OCI-LY3 (cell line): ENCODE results near the gene TUB.

Source experiments
- H2AFZ ChIP-seq: fragments of 200-600, 300-600 bp; shearing (Covaris generic); 2 replicates; pipeline ENCODE4 v1.6.0; 2014; ENCODE audit warnings: antibody characterized with exemption, low read depth, low read length
- H3K27ac ChIP-seq: fragments of 200-600, 300-600 bp; sonication (generic); 2 replicates; pipeline ENCODE4 v1.5.1; 2014; ENCODE audit warnings: mild to moderate bottlenecking, low read length, moderate library complexity, mixed read lengths
- H3K27me3 ChIP-seq: fragments of 200-600, 300-600 bp; sonication (generic); 2 replicates; pipeline ENCODE4 v1.6.1; 2014; ENCODE audit warnings: low read depth, low read length, mixed read lengths
- H3K36me3 ChIP-seq: fragments of 200-600, 300-600 bp; sonication (generic); replicated peaks from 2 replicates; pipeline ENCODE3; 2014; ENCODE audit warnings: low read depth, low read length, mixed read lengths
- H3K4me1 ChIP-seq: fragments of 300-600, 200-600 bp; sonication (generic); 2 replicates; pipeline ENCODE4 v1.6.1; 2014; ENCODE audit warnings: low read length, mixed read lengths
- H3K4me2 ChIP-seq: fragments of 200-600, 300-600 bp; sonication (generic); 2 replicates; pipeline ENCODE4 v1.6.1; 2014; ENCODE audit warnings: low read length, mixed read lengths
- H3K4me3 ChIP-seq: fragments of 300-600, 200-600 bp; sonication (generic); 2 replicates; pipeline ENCODE4 v1.5.1; 2014; ENCODE audit warnings: antibody characterized with exemption, mild to moderate bottlenecking, low read length, moderate library complexity
- H3K79me2 ChIP-seq: fragments of 300-600, 200-600 bp; shearing (Covaris generic); 2 replicates; pipeline ENCODE4 v1.6.1; 2014; ENCODE audit warnings: mild to moderate bottlenecking, low read length, mixed read lengths
- H3K9ac ChIP-seq: fragments of 300-600, 200-600 bp; shearing (Covaris generic); 2 replicates; pipeline ENCODE4 v1.6.0; 2014; ENCODE audit warnings: mild to moderate bottlenecking, low read length, moderate library complexity
- H3K9me3 ChIP-seq: fragments of 200-600, 300-600 bp; shearing (Covaris generic); 2 replicates; pipeline ENCODE4 v1.6.1; 2014; ENCODE audit warnings: low read length, mixed read lengths; ENCODE audit not compliant: insufficient read depth
- H4K20me1 ChIP-seq: fragments of 200-600, 300-600 bp; sonication (generic); 2 replicates; pipeline ENCODE4 v1.6.1; 2016; ENCODE audit warnings: low read length, mixed read lengths; ENCODE audit not compliant: insufficient read depth
- EZH2phosphoT487 ChIP-seq: fragments of 200-600 bp; shearing (Covaris generic); IDR thresholded peaks from 2 replicates; pipeline ENCODE4 v1.6.1; 2018; ENCODE audit warnings: antibody characterized with exemption, mixed run types, low read depth
- TF ChIP-seq, protein P1 (sequence below): fragments of 200-600, 300-600 bp; sonication (generic); IDR thresholded peaks from 2 replicates; pipeline ENCODE4 v1.5.1; 2014; ENCODE audit warnings: antibody characterized with exemption, low read length, low read depth

TUB gene

DNA sequence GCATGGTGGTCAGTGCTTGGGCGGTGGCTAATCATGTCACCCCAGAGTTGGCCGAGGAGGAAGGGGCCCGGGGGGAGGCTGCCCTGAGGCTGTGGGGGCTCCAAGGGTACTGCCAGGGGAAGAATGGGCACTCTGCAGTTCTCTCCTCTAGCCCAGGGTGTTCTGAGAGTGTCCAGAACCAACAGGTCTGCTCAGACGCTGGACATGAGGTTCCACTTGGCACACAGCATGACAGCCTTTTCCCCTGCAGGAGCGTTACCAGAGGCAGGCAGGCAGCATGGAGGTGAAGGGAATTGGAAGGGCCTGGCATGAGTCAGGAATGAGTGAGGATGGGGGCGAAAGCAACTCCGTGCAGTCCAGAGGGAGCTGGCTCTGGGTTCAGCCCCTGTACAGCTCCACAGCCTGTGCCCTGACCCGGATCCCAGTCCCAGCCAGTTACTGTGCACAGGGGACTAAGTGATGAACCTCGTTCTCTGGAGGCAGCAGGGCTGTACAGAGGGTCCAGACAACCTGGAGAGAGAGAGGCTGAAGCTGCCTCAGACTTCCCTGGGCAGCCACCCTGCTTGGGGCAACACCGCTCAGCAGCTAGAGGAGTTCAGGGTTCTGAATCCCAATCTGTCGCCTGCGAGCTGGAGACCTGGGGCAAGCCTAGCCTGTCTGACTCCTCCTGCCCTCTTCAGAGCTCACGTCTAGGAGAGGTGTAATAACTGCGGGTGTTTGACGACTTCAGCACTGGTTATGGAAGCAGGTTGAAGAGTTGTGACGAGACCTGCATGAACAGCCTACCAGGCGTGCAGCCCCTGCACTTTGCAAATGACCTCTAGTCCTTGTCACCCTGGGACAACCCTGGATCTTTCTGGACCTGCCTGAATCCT, 14.7 kb upstream of the TUB start:
- no peaks in the 10 kb centered on the region for H3K79me2 ChIP-seq
- H4K20me1 ChIP-seq = no peaks in the 10 kb centered on the region
- no peak overlapping the region for H3K27ac ChIP-seq
- no peak overlapping the region for H3K4me3 ChIP-seq
- peaks cover 9% of the 10 kb centered on the region for H3K4me1 ChIP-seq
- H3K9me3 ChIP-seq = no peaks in the 10 kb centered on the region
- H3K9ac ChIP-seq = no peak overlapping the region
- H3K27me3 ChIP-seq = peaks cover 14% of the 10 kb centered on the region
- no peaks in the 10 kb centered on the region for H3K36me3 ChIP-seq
- no peak overlapping the region for H2AFZ ChIP-seq
- no peak for TF ChIP-seq EZH2phosphoT487
- TF ChIP-seq, protein P1, sequence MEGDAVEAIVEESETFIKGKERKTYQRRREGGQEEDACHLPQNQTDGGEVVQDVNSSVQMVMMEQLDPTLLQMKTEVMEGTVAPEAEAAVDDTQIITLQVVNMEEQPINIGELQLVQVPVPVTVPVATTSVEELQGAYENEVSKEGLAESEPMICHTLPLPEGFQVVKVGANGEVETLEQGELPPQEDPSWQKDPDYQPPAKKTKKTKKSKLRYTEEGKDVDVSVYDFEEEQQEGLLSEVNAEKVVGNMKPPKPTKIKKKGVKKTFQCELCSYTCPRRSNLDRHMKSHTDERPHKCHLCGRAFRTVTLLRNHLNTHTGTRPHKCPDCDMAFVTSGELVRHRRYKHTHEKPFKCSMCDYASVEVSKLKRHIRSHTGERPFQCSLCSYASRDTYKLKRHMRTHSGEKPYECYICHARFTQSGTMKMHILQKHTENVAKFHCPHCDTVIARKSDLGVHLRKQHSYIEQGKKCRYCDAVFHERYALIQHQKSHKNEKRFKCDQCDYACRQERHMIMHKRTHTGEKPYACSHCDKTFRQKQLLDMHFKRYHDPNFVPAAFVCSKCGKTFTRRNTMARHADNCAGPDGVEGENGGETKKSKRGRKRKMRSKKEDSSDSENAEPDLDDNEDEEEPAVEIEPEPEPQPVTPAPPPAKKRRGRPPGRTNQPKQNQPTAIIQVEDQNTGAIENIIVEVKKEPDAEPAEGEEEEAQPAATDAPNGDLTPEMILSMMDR = no peak
- no peak overlapping the region for H3K4me2 ChIP-seq

DNA sequence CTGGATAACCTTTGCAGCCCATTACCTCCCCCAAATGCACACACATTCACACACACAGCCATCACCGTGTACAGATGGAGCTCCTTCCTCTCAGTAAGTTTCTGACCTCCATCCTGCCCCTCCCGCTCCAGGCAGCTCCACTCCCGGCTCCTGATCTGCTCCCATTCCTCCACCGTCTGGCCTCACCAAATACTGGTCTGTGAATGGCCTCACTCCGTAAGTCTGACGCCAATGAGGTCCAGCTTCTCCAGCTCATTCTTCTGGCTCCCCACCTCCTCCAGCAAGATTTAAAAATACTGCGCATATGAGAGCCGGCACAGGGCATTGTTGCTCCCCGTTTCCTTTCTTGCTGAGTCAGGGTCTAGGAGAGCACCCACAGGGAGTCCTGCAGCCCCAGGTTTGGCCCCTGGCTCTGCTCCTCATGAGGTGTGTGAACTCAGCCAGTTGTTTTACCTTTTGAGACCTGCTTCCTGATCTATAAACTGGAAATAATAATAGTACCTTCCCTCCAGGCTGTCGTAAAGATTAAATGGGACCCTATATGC, 14.0 kb upstream of the TUB start:
- Histone ChIP-seq H4K20me1 (no peaks in the 10 kb centered on the region), H3K4me1 (peaks cover 10% of the 10 kb centered on the region), H3K9me3 (no peaks in the 10 kb centered on the region), H3K9ac (no peak overlapping the region), H3K4me2 (no peak overlapping the region), H3K27ac (no peak overlapping the region), H2AFZ (no peak overlapping the region), H3K36me3 (no peaks in the 10 kb centered on the region), H3K4me3 (no peak overlapping the region), H3K27me3 (peaks cover 14% of the 10 kb centered on the region), H3K79me2 (no peaks in the 10 kb centered on the region)
- TF ChIP-seq, protein P1 = no peak
- no peak for TF ChIP-seq EZH2phosphoT487

DNA sequence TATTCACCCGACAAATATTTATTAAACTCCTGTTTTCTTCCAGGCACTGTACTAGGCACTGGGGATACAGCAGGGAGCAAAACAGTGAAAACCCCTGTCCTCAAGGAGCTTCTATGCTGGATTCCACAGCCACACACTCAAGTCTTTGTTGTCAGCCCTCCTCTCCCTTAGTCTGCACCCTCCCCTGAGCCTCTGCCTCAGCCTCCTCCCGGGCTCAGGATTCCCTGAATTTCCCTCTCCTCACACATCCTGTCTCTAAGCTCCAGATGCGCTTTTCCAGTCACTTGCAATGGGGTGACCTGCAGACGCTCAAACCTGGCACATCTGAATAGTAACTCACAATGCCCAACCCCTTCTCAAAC, 13.5 kb upstream of the TUB start:
- Histone ChIP-seq H3K4me3 (no peak overlapping the region), H3K4me2 (no peak overlapping the region), H4K20me1 (no peaks in the 10 kb centered on the region), H2AFZ (no peak overlapping the region), H3K27me3 (peaks cover 19% of the 10 kb centered on the region), H3K36me3 (no peaks in the 10 kb centered on the region), H3K79me2 (no peaks in the 10 kb centered on the region), H3K4me1 (peaks cover 10% of the 10 kb centered on the region), H3K9me3 (no peaks in the 10 kb centered on the region), H3K9ac (no peak overlapping the region), H3K27ac (no peak overlapping the region)
- no peak for TF ChIP-seq EZH2phosphoT487
- TF ChIP-seq, protein P1 = no peak

DNA sequence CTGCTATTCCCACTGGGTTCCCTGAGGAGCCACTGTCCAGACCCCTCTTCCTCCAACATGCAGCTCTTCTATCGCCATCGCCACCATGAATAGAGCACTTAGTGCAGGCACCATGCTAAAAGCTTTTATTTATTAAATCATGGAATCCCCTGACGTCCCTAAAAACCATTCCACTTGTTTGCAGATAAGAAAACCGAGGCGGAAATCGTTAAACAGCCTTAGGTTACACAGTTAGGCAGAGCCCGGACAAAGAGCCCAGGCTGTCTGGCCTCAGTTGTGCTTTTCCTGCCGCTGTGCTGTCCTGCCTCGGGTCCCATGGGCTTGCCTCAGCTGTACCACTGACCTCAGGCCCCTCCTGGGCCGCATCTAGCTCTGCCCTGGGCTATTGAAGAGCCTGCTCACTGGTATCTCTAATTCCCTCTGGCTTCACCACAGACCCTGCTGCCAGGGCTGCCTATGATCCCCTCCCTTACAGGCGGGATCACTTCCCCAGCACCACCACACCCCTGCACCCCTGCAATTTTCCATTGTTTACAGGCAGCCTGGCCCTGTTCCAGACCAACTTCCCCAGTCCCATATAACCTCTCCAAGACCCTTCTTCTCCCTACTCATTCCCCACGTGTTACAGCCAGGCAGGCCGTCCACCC, 13.0 kb upstream of the TUB start:
- peaks cover 24% of the 10 kb centered on the region for H3K27me3 ChIP-seq
- H3K4me3 ChIP-seq = no peak overlapping the region
- H3K9me3 ChIP-seq = no peaks in the 10 kb centered on the region
- no peaks in the 10 kb centered on the region for H3K79me2 ChIP-seq
- H2AFZ ChIP-seq = no peak overlapping the region
- no peak overlapping the region for H3K4me2 ChIP-seq
- peaks cover 10% of the 10 kb centered on the region for H3K4me1 ChIP-seq
- H3K27ac ChIP-seq = no peak overlapping the region
- H3K36me3 ChIP-seq = no peaks in the 10 kb centered on the region
- TF ChIP-seq EZH2phosphoT487 = no peak
- TF ChIP-seq, protein P1 = no peak
- H4K20me1 ChIP-seq = no peaks in the 10 kb centered on the region
- H3K9ac ChIP-seq = no peak overlapping the region
